ENCODE measurements around the gene LUZP2. TPM values are rescaled to one million over a fixed set of nuclear protein-coding genes. Genes with fewer than 3 reads are reported as not detected.

Gene LUZP2
- total and polyA plus RNA-seq, 4 donors, result 0.04 to 8.8 (median 0.09) TPM; not detected in 1

DNA sequence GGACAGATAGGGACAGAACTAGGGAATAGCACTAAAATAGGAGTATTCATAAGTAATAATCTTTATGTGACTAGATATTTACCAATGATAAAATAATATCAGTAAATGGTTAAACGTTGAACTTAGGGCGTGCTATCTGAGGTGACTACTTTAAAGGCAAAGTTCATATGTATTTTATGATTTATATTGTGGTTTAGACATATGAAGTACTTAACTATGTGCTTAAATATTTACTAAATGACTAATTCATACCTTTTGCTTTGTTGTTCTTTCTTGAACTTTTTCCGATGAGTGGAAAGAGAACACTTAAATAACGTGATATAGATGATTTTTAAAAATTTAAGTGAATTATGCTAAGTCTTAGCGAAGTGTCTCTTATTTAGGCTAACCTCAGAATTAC is 14.7 kb downstream of the LUZP2 start:
- Histone ChIP-seq H3K4me1 (ENCODE audit: control insufficient read depth in 5 of 5, insufficient read depth in 5 of 5, low read length in 5 of 5) (no peaks in the 10 kb centered on the region), H3K4me3 (no peak overlapping the region), H3K27me3 (ENCODE audit: control insufficient read depth in 3 of 3, insufficient read depth in 3 of 3, low read length in 2 of 3) (no peaks in the 10 kb centered on the region), H3K27ac (ENCODE audit: low read depth in 1 of 2, low read length in 1 of 2) (no peak overlapping the region), H3K36me3 (ENCODE audit: control insufficient read depth in 4 of 4, insufficient read depth in 4 of 4, low read length in 4 of 4) (no peaks in the 10 kb centered on the region), H3K9ac (ENCODE audit: insufficient read depth in 1 of 2, low read length in 2 of 2) (no peak overlapping the region), H3K9me3 (ENCODE audit: control insufficient read depth in 4 of 4, insufficient read depth in 3 of 4, low read length in 3 of 4) (no peaks in the 10 kb centered on the region)
- DNase-seq (no peak), ATAC-seq (ENCODE audit: insufficient read depth, low FRiP score) (no peak)
- 61 to 77% methylated on average over 5 of the region's 5 CpGs for WGBS, 2 donors
- TF ChIP-seq CTCF (IDR thresholded peaks at IDR 0.05; ENCODE audit: control extremely low read depth, extremely low read depth), result no peak

DNA sequence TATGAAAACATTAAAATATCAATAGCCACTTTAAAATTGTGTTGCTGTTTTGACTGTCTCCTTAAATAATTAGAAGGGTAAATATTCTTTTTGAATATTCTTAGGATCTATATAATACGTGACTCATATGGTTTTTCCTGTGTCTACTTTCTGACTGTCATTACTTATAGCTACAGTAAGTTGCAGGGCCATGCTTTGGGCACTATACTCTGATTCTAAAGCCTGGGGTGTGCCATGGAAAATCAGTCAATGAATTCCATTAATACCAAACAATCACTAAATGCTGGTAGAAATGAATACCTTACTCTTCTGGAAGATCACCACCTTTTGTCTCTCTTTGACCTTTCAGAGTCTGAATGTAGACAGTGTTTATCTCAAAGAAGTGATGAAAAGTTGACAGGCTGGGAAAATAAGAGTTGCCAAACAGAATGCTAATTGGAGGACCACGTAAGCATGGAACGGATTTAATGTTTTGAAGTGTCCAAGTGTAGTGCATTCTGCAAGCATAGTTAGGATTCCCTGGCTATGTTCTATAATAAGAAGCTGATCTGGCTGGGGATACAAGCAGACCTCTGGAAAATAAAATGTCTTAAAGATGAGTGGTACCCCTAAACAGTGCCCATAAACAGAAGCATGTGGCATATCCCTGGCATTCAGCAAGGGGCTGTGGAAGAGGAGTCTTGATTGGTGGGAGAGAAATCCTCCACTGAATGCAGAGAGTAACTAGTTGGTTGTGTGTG is 16.8 kb downstream of the LUZP2 start:
- ATAC-seq (ENCODE audit: insufficient read depth, low FRiP score), result no peak
- no peak overlapping the region for H3K4me3 ChIP-seq
- no peak overlapping the region for H3K9ac ChIP-seq (ENCODE audit: insufficient read depth in 1 of 2, low read length in 2 of 2)

GRCh38 chr11:24514219-24514594 is 17.4 kb downstream of the LUZP2 start:
- WGBS, 2 donors, result 61 to 63% methylated on average over 2 of the region's 2 CpGs
- DNase-seq (no peak), ATAC-seq (ENCODE audit: insufficient read depth, low FRiP score) (no peak)
- Histone ChIP-seq H3K9ac (ENCODE audit: insufficient read depth in 1 of 2, low read length in 2 of 2) (no peak overlapping the region), H3K36me3 (ENCODE audit: control insufficient read depth in 4 of 4, insufficient read depth in 4 of 4, low read length in 4 of 4) (no peaks in the 10 kb centered on the region), H3K27me3 (ENCODE audit: control insufficient read depth in 3 of 3, insufficient read depth in 3 of 3, low read length in 2 of 3) (no peaks in the 10 kb centered on the region), H3K27ac (ENCODE audit: low read depth in 1 of 2, low read length in 1 of 2) (no peak overlapping the region), H3K9me3 (ENCODE audit: control insufficient read depth in 4 of 4, insufficient read depth in 3 of 4, low read length in 3 of 4) (no peaks in the 10 kb centered on the region), H3K4me3 (no peak overlapping the region), H3K4me1 (ENCODE audit: control insufficient read depth in 5 of 5, insufficient read depth in 5 of 5, low read length in 5 of 5) (no peaks in the 10 kb centered on the region)
- no peak for TF ChIP-seq CTCF (IDR thresholded peaks at IDR 0.05; ENCODE audit: control extremely low read depth, extremely low read depth)

More for the DNA sequence above, 16.8 kb downstream of the LUZP2 start:
- Histone ChIP-seq H3K27me3 (ENCODE audit: control insufficient read depth in 3 of 3, insufficient read depth in 3 of 3, low read length in 2 of 3) (no peaks in the 10 kb centered on the region), H3K4me1 (ENCODE audit: control insufficient read depth in 5 of 5, insufficient read depth in 5 of 5, low read length in 5 of 5) (no peaks in the 10 kb centered on the region), H3K9me3 (ENCODE audit: control insufficient read depth in 4 of 4, insufficient read depth in 3 of 4, low read length in 3 of 4) (no peaks in the 10 kb centered on the region), H3K27ac (ENCODE audit: low read depth in 1 of 2, low read length in 1 of 2) (no peak overlapping the region), H3K36me3 (ENCODE audit: control insufficient read depth in 4 of 4, insufficient read depth in 4 of 4, low read length in 4 of 4) (no peaks in the 10 kb centered on the region)
- TF ChIP-seq CTCF (IDR thresholded peaks at IDR 0.05; ENCODE audit: control extremely low read depth, extremely low read depth), result no peak
- DNase-seq, result no peak
- 72 to 76% methylated on average over 3 of the region's 3 CpGs for WGBS, 2 donors

GRCh38 chr11:24515632-24516031 is 18.8 kb downstream of the LUZP2 start:
- DNase-seq (no peak), ATAC-seq (ENCODE audit: insufficient read depth, low FRiP score) (no peak)
- Histone ChIP-seq H3K4me1 (ENCODE audit: control insufficient read depth in 5 of 5, insufficient read depth in 5 of 5, low read length in 5 of 5) (no peaks in the 10 kb centered on the region), H3K4me3 (no peak overlapping the region), H3K36me3 (ENCODE audit: control insufficient read depth in 4 of 4, insufficient read depth in 4 of 4, low read length in 4 of 4) (no peaks in the 10 kb centered on the region), H3K27me3 (ENCODE audit: control insufficient read depth in 3 of 3, insufficient read depth in 3 of 3, low read length in 2 of 3) (no peaks in the 10 kb centered on the region), H3K27ac (ENCODE audit: low read depth in 1 of 2, low read length in 1 of 2) (no peak overlapping the region), H3K9ac (ENCODE audit: insufficient read depth in 1 of 2, low read length in 2 of 2) (no peak overlapping the region), H3K9me3 (ENCODE audit: control insufficient read depth in 4 of 4, insufficient read depth in 3 of 4, low read length in 3 of 4) (no peaks in the 10 kb centered on the region)
- TF ChIP-seq CTCF (IDR thresholded peaks at IDR 0.05; ENCODE audit: control extremely low read depth, extremely low read depth), result no peak
- WGBS, 2 donors, result 88 to 94% methylated on average over 1 of the region's 1 CpG
